ENCODE results near the gene MYO1D.
A peak's percentile ranks its signal among the peaks of the same experiment; 100 is the strongest.
"Not testable (repeated sequence)": the region's sequence is repeated elsewhere in the genome, so short reads cannot be mapped to it uniquely, and the experiment has no call there.

The MYO1D gene

GRCh38 chr17:32854207-32854606 lies 22.7 kb downstream of the MYO1D start:
- no peak for DNase-seq

DNA sequence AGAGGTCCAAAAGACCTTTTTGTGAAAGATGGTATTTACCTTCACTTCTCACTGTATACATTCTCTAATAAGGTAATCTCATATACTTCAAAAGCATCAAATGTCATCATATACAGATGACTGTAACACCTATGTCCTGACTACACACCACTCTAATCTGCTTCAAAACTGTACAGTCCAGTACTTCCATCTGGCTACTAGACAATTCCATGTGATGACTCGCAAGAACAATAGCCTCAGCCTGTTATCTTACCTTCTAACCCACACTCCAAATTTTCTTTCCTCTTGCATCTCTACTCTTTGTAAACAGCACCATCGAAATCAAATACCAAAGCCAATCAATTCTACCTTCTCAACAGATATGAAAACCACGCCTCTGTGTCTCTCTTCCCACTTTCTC lies 24.1 kb downstream of the MYO1D start:
- no peak for DNase-seq

- DNase-seq: no peak
Observed at GRCh38 chr17:32849879-32850278, 27.0 kb downstream of the MYO1D start.

DNA sequence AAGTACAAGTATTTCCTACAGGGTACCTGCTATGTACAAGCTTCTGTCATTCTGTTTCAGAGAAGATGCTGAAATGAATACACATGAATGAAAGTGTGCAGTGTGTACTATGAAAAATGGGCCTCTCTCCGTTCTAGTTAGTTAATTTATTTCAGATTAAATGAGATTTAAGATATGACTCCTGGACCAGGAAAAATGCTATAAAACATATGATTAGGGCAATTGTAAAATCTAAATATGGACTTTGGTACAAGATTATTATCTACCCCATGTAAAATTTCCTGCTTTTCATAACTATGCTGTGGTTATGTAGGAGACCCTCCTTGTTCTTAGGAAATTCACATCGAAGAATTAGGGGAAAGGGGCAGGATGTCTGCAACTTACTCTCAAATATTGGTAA lies 28.9 kb downstream of the MYO1D start:
- no peak for DNase-seq

DNA sequence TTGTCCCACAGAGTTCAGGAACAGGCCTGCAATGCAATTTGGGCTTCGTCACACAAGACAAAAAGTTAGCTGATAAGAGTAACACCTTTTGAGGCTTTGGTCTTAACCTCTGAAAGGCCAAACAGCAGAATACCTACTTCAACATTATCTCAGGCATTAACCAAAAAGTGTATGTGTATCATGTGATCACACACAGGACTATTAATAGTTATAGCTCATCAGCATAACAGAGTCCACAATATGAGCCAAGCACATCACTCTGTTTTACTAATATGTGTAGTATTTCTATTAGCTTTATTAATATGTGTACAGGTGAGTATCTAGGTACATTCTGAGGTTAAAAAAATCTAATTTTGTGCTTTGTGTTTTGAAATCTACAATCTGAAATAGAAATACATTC lies 30.8 kb downstream of the MYO1D start:
- no peak for DNase-seq

DNA sequence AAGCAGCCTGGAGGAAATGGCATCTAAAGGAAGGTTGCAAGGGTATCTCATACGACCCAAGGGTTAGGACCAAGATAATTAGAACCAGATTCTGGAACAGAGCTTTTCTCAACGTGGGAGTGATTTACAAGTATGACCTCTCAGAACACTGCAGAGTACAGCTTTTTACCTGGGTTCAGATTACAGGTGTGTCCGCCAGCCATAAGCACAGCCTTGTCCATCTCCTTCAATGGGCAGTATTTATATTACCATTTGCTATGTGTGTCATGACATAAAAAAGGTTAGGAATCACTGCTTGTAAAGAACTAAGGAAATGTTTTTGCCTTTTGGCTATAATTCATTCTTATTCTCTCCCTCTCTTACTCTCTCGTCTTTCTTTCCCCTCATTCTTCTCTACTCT lies 36.7 kb downstream of the MYO1D start:
- DNase-seq: no peak

- DNase-seq: no peak
Observed at GRCh38 chr17:32836527-32836926, 40.4 kb downstream of the MYO1D start.

DNA sequence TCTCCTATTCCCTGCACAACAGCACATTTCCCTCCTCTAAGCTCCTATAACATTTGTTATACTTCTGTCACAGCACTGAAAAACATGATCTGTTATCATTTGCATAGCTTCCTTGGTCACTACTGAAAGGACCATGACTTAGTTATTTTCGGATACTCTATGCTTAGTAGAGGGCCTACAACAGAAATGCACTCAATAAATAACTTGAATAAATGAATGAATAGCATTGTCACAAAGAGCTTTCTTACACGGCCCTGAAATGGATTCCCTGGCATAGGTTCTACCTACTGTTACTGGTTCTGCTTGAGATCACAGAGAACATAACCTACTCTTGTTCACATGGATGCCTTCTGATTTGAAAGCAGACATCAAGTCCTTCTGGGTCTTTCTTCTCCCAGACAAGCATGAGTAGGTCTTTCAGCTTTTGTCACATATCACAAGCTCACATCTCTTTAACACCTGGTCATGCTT lies 41.6 kb downstream of the MYO1D start:
- DNase-seq: no peak

- no peak for DNase-seq
Observed at GRCh38 chr17:32834104-32834503, 42.8 kb downstream of the MYO1D start.

DNA sequence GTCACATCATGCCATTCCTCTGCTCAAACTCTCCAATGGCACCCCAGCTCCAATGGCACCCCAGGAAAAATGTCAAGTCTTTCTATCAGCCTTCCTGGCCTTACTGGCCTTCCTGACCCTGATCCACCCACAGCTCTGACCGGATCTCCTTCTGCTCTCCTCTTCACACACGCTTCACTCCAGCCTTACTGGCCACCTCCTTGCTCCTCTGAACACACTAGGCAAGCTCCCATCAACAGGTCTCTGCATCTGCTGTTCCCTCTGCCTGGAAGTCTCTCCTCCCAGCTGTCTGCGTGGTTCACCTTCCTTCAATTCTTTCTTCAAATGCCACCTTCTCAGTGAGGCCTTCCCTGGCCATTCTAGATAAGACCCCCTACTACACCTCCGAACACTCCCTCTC lies 43.4 kb downstream of the MYO1D start:
- no peak for DNase-seq

- DNase-seq: peak; percentile 34
Observed at GRCh38 chr17:32833076-32833475, 43.8 kb downstream of the MYO1D start.

DNA sequence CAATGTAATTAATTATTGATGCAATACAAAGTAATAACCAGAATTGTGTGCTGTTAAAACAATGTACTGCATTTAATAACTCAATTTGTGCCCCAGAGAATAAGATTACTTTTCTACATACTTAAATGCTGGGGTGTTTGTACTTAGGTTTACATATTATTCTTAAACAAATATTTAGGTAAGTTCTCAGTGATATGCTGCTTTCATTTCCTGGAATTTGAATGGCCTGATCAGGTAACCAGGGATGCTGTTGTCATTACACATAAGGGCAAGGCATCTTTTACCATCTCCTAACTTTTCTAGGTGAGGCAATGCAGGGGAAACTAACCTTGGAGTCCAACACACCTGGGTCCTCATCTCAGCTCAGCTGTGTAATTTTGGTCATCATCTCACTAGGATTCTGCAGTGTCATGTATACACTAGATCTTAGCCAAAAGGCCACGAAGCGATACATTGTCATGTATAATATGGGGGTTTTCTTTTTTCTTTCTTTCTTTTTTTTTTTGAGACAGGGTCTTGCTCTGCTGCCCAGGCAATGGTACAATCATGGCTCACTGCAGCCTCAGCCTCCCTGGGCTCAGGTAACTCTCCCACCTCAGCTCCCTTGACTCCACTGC lies 45.2 kb downstream of the MYO1D start:
- DNase-seq: peak; percentile 42

- no peak for DNase-seq
Observed at GRCh38 chr17:32831223-32831622, 45.7 kb downstream of the MYO1D start.

DNA sequence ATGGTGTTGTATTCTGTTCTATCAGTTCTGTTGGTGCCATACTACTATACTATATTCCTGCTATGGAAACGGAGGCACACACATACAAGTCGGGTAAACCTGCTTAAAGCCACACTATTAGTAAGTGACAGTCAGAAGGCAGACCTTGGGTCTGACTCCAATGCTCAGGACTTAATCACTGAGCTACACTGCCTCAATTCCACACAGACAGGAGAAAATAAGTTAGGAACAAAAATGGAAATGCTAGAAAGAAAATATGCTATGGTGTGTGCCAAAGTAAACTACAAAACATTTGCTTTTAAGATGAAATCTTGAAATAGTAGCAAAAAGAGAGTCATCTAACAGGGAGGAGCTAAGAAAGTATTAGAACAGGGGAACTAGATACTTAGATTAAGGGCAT lies 48.1 kb downstream of the MYO1D start:
- DNase-seq: no peak

DNA sequence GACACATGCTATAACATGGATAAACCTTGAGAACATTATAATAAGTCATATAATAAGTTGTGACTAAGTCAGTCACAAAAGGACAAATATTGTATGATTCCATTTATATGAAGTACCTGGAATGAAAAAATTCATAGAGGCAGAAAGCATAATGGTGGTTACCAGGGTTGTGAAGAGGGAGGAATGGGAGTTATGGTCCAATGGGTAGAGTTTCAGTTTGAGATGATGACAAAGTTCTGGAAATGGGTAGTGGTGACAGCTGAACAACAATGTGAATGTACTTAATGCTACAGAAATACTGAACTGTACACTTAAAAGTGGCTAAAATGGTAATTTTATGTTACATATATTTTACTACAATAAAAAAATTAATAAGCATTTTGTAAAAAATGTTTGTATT lies 49.7 kb downstream of the MYO1D start:
- no peak for DNase-seq

DNA sequence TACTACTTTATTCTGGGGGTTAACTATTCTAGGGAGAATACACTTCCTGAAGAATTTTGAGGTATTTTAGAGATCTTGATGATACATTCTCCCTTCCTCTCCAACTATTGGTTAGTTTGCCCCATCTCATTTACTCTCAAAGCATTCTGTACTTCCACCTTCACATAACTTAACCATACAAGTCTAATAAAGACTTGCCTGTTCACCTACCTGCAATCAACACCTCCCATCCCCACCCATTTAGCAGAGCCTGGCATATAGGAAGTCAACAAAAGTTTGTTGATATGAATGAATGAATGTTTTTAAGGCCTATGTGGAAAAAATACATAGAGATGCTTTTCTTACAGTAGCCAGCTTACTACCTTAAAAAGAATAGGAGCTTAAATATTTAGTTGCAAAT lies 50.8 kb downstream of the MYO1D start:
- no peak for DNase-seq

DNA sequence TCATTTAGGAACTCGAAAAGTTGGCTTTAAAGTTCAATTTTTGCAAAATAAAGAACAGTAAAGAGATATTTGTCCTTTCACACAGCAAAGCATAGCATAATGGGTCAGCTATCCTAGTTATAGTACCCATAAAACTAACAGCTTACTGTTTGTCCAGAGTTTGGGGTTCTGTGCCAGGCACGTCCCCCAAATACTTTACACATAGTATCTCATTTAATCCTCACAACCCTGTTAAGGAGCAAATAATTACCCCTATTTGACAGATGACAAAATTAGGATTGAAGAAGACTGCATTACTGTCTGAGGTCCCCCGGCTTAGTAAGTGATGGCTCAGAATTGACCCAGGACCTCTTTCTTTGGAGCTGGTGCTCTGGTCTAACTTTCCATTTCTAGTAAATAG lies 52.6 kb downstream of the MYO1D start:
- DNase-seq: no peak

- DNase-seq: no peak
Observed at GRCh38 chr17:32822996-32823395, 53.9 kb downstream of the MYO1D start.

- DNase-seq: not testable (repeated sequence)
Observed at GRCh38 chr17:32821987-32822934, 54.7 kb downstream of the MYO1D start.

GRCh38 chr17:32820440-32820839 lies 56.5 kb downstream of the MYO1D start:
- no peak for DNase-seq

DNA sequence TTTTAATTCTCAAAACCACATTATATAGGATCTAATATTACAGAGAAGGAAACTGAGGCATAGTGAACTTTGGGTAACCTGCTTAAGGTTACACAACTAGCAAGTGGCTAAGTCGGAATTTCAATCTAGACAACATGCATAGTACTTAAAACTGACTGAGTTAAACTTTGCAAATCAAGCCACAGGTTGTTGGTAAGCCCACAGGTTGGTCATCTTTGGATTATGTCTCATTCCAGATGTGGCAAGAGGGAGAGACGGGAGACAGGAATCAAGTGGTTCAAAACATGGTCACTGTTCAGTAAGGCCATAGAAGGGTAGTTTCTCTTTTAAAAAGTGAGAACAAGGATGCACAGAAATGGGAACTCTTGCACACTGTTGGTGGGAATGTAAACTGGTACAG lies 57.1 kb downstream of the MYO1D start:
- DNase-seq: no peak

- no peak for DNase-seq
Observed at GRCh38 chr17:32819035-32819434, 57.9 kb downstream of the MYO1D start.

DNA sequence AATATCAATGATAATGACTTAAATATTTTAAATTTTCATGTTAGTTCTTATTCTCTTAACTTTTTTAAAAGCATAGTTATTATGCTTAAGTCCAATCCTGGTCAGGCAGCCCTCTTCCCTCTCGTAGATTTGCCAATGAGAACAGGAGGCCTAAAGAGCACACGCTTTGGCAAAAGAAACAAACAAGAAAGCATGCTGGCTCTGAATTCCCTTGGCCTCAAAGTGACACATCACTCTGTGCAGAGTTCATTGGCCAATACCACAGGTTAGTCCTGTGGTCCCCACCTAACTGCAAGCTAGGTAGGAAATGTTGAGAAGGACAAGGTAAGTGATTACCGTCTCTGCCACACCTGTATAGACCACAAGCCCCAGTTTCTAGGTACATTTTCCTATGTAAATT lies 61.5 kb downstream of the MYO1D start:
- no peak for DNase-seq

DNA sequence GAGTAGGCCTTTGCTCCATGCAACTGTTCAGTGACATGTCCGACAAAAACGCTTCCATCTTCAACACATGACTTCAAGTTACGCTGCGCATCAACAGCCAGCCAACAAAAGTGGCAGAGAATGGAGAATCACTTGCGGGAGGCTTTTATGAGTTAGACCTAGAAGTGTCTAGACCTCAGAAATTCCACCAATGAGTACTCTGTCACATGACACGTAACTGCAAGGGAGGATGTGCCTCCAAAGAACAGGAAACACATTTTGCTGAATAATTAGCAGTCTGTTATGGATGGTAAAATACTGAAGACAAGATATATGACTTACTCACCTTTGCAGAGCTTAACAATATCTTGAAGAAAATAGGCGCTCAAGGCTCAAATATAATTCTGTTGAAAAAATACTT lies 62.1 kb downstream of the MYO1D start:
- DNase-seq: no peak
